GM21360 (cell line): ENCODE results near the gene SLC25A11.

Experiments
- ATAC-seq: cut with Tn5 transposase; IDR thresholded peaks from one replicate; pipeline ENCODE4 v1.9.1; 2021; ENCODE audit warnings: mild to moderate bottlenecking, moderate library complexity; ENCODE audit not compliant: unreplicated experiment

Gene SLC25A11

GRCh38 chr17:4966844-4967538 is 27.1 kb upstream of the SLC25A11 start:
- peak; percentile 69 for ATAC-seq

DNA sequence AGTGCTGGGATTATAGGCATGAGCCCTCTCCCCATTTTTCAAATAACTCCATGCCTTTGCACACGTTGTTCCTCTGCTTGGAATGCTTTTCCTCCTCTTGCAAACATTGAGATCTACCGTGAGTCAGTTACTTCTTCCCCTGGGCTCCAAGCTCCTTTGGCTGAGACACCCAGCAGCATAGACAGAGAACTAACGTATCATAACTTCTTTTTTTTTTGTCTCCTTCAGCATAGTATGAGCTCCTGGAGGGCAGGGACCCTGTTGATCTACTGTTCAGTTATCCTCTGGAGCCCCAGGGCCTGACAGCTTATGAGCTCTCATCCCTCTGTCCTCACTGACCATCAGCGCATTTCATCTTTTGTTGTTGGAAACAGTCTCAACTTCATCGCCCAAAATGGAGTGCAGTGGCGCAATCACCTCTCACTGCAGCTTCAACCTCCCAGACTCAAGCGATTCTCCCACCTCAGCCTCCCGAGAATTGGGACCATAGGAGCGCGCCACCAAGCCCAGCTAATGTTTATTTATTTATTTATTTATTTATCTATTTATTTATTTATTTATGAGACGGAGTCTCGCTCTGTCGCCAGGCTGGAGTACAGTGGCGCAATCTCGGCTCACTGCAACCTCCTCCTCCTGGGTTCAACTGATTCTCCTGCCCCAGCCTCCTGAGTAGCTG is 25.6 kb upstream of the SLC25A11 start:
- no peak for ATAC-seq

- no peak for ATAC-seq
These were observed 20.6 kb upstream of the SLC25A11 start for GRCh38 chr17:4960279-4960922.

DNA sequence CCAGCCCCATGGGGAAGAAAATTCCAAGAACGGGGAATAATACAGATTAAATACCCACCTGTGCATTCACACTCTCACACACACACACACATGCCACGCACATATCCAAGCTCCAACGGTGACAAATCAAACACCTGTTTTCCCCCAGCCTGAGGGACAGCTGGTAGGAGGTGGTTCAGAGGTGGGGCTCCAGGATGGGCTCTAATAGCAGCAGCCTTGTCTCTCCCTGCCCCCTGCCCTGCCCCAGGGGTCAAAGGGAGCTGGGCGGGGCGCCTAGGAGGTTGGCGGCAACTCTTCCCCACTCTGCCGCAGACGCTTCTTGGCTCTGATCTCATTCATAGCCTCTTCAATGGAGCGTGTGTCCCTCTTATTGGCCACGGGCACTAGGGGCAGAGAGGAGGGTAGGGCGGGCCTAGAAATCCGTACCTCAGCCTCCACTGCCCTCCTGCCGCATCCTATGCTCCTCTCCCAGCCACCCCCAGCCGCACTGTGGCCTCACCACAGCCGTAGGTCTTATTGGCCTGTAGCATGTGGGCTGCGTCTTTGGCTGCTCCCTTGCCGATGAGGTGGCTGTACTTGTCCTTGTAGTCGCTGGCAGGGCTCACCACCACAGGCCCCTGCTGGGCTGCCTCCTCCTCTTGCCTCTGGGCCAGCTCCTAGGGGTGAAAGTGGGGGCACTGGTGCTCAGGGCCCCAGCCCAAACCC is 19.6 kb upstream of the SLC25A11 start:
- ATAC-seq, result no peak

- ATAC-seq, result no peak
These were observed 18.3 kb upstream of the SLC25A11 start for GRCh38 chr17:4958102-4958501.

DNA sequence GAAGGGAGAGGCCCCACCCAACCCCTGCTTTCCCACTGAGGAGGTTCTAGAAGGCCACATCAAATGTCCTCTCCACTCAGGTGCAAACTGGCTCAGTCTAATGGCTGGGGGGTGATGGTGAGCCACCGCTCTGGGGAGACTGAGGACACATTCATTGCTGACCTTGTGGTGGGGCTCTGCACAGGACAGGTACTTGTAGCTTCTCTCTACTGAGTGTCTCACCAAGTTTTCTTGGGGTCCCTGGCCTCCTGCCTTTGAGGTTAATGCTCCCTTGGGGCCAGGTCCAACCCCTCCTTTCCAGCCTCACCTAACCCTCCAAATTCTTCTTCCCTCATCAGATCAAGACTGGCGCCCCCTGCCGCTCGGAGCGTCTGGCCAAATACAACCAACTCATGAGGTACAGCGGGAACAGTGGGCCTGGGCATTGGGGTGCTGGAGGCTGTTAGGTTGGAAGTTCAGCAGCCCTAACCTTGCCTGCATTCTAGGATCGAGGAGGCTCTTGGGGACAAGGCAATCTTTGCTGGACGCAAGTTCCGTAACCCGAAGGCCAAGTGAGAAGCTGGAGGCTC is 16.7 kb upstream of the SLC25A11 start:
- no peak for ATAC-seq

GRCh38 chr17:4955091-4955490 is 15.2 kb upstream of the SLC25A11 start:
- no peak for ATAC-seq

DNA sequence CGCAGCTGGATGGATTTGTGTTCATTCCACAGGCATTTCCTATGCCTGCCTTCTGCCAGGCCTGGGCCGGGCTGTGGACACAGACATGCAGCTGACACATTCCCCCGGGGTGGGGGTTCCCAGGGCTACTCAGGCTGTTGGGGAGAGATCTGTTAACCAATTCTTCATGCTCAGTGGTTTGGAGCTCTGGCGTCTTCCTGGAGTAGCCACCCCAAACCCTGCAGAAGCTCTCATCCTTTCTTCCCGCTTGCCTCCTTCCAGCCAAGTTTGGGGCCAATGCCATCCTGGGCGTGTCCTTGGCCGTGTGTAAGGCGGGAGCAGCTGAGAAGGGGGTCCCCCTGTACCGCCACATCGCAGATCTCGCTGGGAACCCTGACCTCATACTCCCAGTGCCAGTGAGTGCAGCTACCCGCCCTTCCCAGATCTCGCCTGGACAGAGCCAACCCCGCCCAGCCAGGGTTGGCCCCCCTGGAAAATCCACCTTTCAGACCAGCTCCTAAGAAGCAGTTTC is 13.7 kb upstream of the SLC25A11 start:
- no peak for ATAC-seq

DNA sequence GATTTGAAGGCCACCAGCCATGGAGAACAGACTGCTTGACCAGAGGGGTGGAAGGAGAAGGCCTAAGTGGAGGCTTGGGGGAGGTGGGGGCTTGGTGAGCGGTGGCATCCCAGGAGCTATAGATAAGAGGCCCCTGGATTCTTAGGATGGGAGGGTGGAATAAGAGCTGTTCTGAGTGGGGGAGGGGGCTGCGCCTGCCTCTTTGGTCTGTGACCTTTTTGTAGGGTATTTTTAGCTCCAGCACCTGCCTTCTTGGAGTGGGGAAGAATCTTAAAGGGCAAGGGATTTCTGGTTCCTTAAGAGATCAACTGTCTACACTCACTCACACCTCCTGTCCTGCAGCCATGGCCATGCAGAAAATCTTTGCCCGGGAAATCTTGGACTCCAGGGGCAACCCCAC is 11.6 kb upstream of the SLC25A11 start:
- no peak for ATAC-seq

DNA sequence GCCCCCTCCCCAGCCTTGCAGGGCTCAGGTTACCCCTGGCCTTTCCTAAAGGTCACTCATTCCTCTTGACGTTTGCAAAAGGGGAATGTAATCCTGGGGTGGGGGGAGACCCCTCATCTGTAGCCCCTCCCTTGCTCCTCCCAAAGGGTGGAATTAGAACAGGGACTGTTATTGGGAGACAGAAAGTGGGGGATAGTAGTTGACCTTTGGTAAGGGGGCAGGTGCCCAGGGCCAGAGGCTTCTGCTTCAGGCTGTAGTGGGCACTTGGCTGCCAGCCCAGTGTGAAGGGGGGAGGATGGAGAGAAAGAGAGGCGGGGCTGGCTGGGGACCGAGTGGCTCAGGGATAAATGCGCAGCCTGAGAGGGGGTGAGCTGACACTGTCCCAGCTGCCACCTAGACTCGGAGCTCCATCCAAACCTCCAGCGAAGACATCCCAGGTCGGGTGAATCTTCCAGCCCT is 10.9 kb upstream of the SLC25A11 start, which contains the start of gene ENO3:
ENO3 (plus strand) TSS at position 374 of the 459 bp plus-strand sequence. CDS start 711 bp downstream, outside the sequence.
- ATAC-seq, result no peak

GRCh38 chr17:4950075-4950745 is 10.4 kb upstream of the SLC25A11 start:
- peak; percentile 13 for ATAC-seq

- ATAC-seq, result peak; percentile 19
These were observed 9.7 kb upstream of the SLC25A11 start for GRCh38 chr17:4949321-4950074.

GRCh38 chr17:4948931-4949320 is 9.1 kb upstream of the SLC25A11 start:
- ATAC-seq, result peak; percentile 31

GRCh38 chr17:4948166-4948930 is 8.5 kb upstream of the SLC25A11 start, which contains the start of gene PFN1:
TSS of gene PFN1 (minus strand) at chr17:4948530. CDS start at chr17:4948394, 136 bp downstream.
- no peak for ATAC-seq

DNA sequence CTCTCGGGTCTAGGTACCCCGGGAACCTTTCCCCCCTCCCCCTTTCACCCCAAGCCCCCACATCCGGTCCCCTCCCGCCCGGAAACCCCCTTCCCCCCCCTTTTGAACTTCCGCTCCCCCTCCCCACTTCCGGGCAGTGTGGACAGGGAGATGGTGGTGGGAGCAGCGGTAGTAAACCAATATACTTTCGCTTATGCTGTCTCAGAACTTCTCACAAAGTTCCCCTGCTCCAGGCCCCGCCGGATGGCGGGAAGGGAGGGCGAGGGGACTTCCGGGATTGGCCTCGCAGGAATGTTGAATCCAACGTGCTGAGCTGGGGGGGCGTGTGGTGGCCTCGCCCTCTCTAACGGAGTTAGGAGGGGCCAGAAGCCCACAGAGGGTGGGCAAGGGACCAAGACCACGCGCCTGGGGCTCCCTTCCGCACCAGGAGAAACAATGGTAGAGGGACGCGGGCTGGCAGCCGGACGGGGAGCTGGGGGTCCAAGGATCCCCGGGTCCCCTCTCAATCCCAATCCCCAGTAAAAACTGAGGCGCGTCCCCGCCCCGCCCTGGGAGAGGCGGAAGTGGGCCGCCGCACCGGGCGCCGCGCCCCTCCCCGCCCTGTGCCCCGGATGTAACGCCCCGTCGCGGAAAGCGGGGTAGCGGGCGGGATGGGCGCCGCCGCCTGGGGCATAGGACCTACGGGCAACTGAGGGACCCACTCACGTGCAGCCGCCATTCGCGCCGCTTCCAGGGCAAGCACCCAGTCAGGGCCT is 7.7 kb upstream of the SLC25A11 start:
- no peak for ATAC-seq

GRCh38 chr17:4947010-4947410 is 7.2 kb upstream of the SLC25A11 start:
- no peak for ATAC-seq

GRCh38 chr17:4946312-4946976 is 6.6 kb upstream of the SLC25A11 start:
- no peak for ATAC-seq
